ENCODE results near the gene SERPINA12. TPM values are rescaled to one million over a fixed set of nuclear protein-coding genes. Genes with fewer than 3 reads are reported as not detected.

Gene SERPINA12
- total RNA-seq, 1 experiment from 2014 or later, result not detected

DNA sequence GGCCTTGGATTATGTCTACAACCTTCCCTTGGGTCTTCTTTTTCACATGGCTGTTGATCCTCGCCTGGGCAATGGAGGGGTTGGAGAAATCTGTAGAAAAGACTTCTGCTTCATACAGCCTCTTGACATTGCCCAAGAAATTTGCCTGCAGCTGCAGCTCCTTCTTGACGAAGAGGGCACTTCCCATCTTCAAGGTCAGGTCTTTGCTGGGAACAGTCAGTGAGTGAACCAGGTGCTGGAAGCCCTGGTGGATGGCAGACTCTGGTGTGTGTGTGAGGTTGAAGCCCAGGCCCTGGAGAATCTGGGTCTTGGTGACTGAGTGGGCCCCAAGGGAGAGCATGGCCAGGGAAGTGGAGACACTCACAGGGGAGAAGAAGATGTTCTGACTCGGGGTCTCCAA lies 40.0 kb downstream of the SERPINA12 start (continued):
- TF ChIP-seq, protein P1, sequence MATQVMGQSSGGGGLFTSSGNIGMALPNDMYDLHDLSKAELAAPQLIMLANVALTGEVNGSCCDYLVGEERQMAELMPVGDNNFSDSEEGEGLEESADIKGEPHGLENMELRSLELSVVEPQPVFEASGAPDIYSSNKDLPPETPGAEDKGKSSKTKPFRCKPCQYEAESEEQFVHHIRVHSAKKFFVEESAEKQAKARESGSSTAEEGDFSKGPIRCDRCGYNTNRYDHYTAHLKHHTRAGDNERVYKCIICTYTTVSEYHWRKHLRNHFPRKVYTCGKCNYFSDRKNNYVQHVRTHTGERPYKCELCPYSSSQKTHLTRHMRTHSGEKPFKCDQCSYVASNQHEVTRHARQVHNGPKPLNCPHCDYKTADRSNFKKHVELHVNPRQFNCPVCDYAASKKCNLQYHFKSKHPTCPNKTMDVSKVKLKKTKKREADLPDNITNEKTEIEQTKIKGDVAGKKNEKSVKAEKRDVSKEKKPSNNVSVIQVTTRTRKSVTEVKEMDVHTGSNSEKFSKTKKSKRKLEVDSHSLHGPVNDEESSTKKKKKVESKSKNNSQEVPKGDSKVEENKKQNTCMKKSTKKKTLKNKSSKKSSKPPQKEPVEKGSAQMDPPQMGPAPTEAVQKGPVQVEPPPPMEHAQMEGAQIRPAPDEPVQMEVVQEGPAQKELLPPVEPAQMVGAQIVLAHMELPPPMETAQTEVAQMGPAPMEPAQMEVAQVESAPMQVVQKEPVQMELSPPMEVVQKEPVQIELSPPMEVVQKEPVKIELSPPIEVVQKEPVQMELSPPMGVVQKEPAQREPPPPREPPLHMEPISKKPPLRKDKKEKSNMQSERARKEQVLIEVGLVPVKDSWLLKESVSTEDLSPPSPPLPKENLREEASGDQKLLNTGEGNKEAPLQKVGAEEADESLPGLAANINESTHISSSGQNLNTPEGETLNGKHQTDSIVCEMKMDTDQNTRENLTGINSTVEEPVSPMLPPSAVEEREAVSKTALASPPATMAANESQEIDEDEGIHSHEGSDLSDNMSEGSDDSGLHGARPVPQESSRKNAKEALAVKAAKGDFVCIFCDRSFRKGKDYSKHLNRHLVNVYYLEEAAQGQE (IDR thresholded peaks at IDR 0.05; ENCODE audit: low read depth), result no peak

DNA sequence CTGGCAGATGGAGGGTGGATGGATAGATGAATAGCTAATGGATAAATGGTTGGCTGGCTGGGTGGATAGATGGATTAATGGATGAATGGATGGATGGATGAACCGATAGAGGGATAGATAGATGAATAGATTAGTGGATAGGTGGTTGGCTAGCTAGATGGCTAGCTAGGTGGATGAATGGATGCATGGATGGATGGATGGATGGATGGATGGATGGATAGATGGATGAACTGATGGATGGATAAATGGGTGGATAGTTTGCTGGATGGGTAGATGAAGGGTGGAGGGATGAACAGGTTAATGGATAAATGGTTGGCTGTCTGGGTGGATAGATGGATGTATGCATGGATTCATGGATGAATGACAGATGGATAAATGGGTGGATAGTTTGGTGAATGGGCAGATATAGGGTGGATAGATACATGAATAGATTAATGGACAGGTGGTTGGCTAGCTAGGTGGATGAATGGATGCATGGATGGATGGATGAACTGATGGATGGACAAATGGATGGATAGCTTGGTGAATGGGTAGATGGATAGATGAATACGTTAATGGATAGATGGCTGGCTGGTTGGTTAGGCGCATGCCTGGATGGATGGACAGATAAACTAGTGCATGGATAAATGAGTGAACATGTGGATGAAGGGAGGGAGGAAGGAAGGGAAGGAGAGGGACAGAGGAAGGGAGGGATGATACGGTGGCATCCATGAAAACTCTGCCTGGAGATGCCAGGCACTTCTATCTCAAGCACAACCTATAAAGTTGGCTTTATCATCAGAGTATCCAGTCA lies 41.3 kb downstream of the SERPINA12 start:
- H4K20me1 ChIP-seq (ENCODE audit: insufficient read depth), result no peaks in the 10 kb centered on the region
- ChIA-PET POLR2A (no interaction called here), CTCF (no interaction called here), RAD21 (ENCODE audit: low non-redundant PET in 1 of 2, low total read pairs in 2 of 2, uncharacterized antibody in 2 of 2, unreplicated experiment in 2 of 2) (no interaction called here)
- H3K36me3 ChIP-seq (ENCODE audit: control insufficient read depth in 1 of 2, insufficient read depth in 2 of 2, low read length in 2 of 2), result no peaks in the 10 kb centered on the region
- H3K9ac ChIP-seq (ENCODE audit: low read length), result no peak overlapping the region
- DNase-seq (ENCODE audit: low read depth, low spot score) (no peak), ATAC-seq (no peak)
- TF ChIP-seq TCF7L2 (IDR thresholded peaks at IDR 0.05; ENCODE audit: borderline replicate concordance, extremely low read depth, insufficient read depth, insufficient read length) (no peak), FOSL1 (IDR thresholded peaks at IDR 0.05; ENCODE audit: low read depth) (no peak), ZNF274 (IDR thresholded peaks at IDR 0.05; ENCODE audit: low read depth, low read length) (no peak), ELF1 (IDR thresholded peaks at IDR 0.05; ENCODE audit: borderline replicate concordance, low read depth) (no peak)
- TF ChIP-seq, protein P2, sequence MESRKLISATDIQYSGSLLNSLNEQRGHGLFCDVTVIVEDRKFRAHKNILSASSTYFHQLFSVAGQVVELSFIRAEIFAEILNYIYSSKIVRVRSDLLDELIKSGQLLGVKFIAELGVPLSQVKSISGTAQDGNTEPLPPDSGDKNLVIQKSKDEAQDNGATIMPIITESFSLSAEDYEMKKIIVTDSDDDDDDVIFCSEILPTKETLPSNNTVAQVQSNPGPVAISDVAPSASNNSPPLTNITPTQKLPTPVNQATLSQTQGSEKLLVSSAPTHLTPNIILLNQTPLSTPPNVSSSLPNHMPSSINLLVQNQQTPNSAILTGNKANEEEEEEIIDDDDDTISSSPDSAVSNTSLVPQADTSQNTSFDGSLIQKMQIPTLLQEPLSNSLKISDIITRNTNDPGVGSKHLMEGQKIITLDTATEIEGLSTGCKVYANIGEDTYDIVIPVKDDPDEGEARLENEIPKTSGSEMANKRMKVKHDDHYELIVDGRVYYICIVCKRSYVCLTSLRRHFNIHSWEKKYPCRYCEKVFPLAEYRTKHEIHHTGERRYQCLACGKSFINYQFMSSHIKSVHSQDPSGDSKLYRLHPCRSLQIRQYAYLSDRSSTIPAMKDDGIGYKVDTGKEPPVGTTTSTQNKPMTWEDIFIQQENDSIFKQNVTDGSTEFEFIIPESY (IDR thresholded peaks at IDR 0.05; ENCODE audit: extremely low read depth, insufficient replicate concordance, low read length), result no peak
- H3K4me1 ChIP-seq (ENCODE audit: control insufficient read depth in 1 of 2, insufficient read depth in 2 of 2, low read length in 2 of 2), result no peaks in the 10 kb centered on the region
- H2AFZ ChIP-seq (ENCODE audit: low read depth, low read length, poor library complexity, severe bottlenecking), result no peak overlapping the region
- no peak overlapping the region for H3K4me3 ChIP-seq (replicated peaks in 1 of 2; ENCODE audit: low read depth in 1 of 2, low read length in 2 of 2)
- intact Hi-C loops (cut with micrococcal nuclease), result no loop called here
- no peaks in the 10 kb centered on the region for H3K79me2 ChIP-seq (ENCODE audit: insufficient read depth, low read length)
- no TSS peak for BruUV-seq (replicated peaks)
- H3K9me2 ChIP-seq (ENCODE audit: insufficient read depth), result no peaks in the 10 kb centered on the region
- H3K4me2 ChIP-seq (ENCODE audit: low read length), result no peak overlapping the region
- no peak overlapping the region for H3K27ac ChIP-seq (ENCODE audit: low read depth, low read length)
- peaks cover 23% of the 10 kb centered on the region for H3K27me3 ChIP-seq (ENCODE audit: insufficient read depth, low read length)
- H3K9me3 ChIP-seq (ENCODE audit: control insufficient read depth in 1 of 2, insufficient read depth in 1 of 2, low read depth in 1 of 2, low read length in 2 of 2), result no peaks in the 10 kb centered on the region

All from HCT116 (cell line).